C1 segment of cervical spinal cord (tissue), 14 donors: ENCODE results near the gene PAK2.
"Not testable (repeated sequence)": the region's sequence is repeated elsewhere in the genome, so short reads cannot be mapped to it uniquely, and the experiment has no call there.

ENCODE experiments used
- DNase-seq, 14 donors: peaks; one replicate each; lab custom pipeline; 2025; lab: John Stamatoyannopoulos, UW

PAK2 gene

DNA sequence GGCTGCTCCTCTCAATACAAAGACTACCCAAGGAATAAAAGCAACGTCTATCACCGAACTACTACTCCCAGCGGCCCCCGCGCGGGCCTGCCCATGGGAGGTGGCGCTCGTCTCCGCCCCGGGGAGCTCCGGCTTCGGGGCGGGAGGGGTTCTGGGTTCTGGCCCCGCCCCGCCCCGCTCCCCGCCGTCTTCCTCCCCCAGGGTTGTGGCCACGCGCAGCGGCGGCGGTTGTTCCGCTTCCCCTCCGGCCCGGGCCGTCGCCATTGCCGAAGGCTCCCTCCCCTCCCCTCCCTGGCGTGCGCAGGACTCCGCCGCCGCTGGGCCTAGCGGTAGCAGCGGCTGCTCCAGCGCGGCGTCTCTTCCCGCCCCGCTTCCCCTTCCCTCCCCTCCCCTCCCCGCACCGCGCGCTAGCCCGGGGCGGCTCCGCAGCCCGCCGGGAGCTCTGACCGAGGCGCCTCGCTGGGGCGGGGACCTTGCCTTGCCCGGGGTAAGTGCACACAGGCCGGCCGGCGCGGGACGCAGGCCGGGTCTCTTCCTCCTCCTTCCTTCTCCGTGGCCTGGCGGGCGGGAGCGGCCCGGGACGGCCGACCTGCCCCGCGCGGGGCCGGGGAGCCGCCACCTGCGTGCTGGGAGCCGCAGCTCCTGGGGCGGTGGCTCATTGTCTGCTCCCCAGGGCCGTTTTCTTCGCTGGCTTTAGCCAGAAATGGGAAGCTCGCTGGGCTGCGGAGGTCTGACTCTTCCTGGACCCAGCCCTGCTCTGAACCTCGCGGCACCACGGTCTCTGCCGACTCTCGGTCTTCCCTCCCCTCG lies at the start of gene PAK2:
PAK2 (plus strand) TSS at position 187 of the 810 bp plus-strand sequence. CDS start 42,790 bp downstream, outside the sequence.
- peak; percentile 35 to 96 (median 89) for DNase-seq

DNA sequence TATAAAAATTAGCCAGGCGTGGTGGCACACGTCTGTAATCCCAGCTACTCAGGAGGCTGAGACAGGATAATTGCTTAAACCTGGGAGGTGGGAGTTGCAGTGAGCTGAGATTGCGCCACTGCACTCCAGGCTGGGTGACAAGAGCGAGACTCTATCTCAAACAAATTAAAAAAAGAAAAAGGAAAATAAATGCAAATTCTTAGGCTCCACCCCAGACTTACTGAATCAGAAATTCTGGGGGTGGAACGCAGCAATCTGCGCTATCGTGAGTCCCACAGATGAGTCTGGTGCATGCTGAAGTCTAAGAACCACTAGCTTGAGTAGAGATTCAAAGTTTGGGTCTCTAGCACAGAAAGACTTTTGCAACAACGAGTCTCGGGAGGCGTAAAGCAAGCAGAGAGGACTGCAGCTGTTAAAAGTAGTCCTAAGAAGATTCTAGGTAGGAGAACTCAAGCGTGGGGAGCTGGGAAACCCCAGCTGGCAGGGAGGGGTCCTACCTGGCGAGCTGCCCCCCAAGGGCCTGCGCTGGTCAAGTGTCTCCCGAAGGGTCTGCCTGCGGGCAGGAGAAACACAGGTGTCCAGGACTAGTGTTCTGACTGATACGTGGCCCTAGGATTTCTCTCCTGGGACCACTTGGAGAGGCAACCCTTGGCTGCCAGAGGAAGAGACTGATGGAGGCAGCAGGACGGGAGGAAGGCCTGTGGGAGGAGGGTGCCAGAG lies 49.6 kb upstream of the PAK2 start:
- no peak for DNase-seq

DNA sequence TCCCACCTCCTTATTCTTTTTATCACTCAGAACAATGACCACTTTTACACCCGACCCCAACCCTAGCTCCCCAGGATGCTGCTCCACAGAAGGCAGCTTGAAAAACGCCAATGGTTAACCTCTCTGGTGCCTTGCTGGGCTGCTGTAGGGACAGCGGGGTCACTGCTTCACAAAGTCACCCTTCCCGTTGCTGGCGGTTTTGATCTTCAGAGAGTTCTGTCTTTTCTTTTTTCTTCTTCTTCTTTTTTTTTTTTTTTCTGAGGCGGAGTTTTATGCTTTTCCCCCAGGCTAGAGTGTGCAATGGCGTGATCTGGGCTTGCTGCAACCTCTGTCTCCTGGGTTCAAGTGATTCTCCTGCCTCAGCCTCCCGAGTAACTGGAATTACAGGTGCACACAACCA lies 48.3 kb upstream of the PAK2 start:
- DNase-seq: no peak

DNA sequence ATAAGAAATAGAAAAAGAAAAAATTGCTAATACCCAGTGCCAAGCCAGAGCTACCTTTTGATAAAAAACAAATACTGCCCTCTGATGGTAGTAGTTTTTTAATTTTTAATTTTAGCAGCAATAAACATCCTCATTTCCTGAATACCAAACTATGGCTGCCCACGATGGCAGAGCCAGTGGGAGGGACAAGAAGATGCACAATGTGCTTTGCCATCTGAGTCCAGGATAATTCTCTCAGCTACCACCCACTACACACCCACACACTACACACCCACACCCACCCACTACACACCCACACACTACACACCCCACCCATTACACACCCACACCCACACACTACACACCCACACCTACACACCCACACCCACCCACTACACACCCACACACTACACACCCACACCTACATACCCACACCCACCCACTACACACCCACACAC lies 45.4 kb upstream of the PAK2 start:
- DNase-seq: no peak

DNA sequence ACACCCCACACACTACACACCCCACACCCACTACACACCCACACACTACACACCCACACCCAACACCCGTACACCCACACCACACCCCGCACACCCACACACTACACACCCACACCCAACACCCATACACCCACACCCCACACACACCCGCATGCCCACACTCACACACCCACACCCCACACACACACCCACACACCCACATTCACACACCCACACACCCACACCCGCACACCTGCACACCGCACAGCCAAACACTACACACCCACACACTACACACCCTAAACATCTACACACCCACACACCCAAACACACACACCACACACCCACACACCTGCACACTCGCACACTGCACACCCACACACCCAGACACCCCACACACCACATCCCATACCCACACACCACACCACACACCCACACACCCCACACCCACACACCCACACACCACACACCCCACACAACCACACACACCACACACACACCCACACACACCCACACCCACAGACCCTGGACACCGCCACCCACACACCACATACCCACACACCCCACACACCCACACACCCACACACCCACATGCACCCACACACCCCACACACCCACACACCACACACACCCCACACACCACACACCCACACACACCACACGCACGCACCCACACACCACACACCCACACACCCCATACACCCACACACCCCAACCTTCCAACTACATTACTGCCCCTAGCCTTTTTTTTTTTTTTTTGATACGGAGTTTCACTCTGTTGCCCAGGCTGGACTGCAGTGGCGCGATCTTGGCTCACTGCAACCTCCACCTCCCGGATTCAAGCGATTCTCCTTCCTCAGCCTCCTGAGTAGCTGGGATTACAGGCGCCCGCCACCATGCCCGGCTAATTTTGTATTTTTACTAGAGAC lies 44.5 kb upstream of the PAK2 start:
- DNase-seq: no peak

DNA sequence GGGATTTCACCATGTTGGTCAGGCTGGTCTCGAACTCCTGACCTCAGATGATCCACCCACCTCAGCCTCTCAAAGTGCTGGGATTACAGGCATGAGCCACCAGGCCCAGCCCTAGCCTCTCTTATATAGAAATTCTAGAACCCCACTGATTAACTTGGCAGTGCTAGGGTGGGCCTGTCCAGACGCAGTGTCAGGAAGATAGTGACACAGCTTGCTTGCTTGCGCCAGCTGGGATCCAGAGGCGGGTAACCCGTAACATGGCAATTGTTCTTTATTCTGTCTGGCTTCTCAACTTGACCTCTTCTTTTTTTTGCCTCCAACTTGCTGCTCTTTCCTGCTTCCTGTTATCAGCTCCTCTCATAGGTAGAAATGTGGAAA lies 43.8 kb upstream of the PAK2 start:
- DNase-seq: no peak

DNA sequence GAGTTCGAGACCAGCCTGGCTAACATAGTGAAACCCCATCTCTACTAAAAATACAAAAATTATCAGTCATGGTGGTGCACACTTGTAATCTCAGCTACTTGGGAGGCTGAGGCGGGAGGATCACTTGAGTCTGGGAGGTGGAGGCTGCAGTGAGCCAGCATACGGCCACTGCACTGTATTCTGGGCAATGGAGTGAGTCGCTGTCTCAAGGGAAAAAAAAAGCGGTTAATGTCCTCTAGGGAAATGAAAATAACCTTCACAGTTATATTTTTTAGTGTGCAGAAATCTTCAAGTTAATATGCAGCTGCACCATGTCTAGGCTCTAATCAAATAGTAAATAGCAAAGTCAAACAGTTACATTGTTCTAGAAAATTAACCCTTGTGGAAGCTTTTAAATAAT lies 42.4 kb upstream of the PAK2 start:
- no peak for DNase-seq

DNA sequence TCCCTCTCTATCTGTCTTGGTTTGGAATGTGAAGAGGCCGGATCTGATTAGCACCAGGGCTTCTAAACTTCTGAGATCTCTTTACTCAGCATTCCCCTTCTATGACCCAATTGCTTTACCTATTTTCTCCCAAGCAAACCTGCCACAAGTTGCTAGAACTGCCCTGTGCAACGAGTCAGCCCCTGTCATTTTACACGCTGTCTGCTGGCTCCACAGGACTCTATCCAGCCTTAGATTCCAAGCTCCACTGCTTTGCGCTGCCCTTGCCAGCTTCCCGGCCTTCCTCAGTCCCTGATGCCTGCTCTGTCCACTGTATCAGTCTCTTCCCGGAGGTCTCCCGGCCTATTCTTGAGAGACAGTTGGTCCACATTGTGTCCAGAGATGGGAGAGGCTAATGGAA lies 39.9 kb upstream of the PAK2 start:
- DNase-seq: no peak

DNA sequence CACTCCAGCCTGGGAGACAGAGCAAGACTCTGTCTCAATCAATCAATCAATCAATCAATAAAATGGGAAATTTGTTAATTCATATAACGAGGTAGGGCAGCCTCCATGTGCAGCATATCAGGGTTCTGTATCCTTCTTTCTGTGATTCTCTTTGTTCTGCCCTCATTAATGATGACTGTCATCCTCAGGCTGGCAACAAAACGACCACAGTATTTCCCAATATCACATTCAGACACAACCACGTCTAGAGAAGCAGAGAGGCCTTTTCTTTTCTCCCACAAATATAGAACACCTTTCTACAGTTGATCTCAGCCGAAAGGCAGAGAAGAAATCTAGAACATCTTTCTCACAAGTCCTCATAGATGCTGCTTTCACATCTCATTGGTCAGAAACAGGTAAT lies 38.9 kb upstream of the PAK2 start:
- no peak for DNase-seq

DNA sequence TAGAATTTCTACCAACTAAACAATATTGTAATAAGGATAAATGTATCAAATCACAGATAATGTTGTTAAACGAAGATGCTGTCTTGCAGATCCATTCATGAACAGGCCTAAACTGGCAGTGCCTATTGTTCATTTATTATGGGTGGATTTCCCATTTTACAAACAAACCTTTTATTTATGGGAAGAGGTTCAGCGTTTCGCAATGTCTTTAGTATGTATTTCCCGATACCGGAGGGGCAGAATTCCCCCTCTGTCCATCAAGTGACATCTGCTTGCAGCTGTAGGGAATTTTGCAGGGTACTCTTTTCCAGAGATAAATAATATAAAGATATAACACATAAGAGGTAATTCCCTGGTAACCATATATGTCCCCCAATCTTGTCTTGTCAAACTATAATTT lies 33.3 kb upstream of the PAK2 start:
- no peak for DNase-seq

DNA sequence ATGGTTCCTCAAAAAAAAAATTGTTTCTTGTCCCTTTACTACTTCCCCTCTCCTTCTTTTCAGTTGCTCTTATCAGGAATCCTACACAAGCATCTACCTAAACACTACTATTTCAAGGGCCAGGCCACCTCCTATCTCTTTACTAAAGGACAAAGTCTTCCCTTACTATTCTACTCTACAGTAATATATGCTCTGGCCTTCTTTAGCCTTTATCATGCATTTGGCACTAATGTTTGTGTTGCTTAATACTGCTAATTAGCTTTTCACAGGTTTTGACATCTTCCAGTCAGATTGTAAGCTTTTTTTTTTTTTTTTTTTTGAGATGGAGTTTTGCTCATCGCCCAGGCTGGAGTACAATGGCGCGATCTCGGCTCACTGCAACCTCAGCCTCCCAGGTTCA lies 32.9 kb upstream of the PAK2 start:
- no peak for DNase-seq

DNA sequence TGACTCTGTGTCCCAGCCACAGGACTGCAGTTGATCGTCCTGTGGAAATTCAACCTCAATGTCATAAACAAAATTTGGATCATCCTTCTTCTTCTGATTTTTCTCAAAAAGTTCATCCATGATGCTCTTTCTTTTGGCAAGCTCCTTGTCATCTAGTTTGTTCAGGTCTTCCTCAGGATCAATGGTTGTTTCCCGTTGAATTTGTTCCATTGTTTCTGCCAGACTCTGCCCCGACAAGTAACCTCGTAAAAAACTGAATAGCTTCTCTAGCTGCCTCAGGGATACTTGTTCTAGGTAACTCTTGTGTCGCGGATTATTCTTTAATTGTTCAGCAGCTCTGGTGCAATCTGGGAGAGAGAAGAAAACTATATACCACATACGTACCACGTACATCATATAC lies 32.1 kb upstream of the PAK2 start:
- no peak for DNase-seq

DNA sequence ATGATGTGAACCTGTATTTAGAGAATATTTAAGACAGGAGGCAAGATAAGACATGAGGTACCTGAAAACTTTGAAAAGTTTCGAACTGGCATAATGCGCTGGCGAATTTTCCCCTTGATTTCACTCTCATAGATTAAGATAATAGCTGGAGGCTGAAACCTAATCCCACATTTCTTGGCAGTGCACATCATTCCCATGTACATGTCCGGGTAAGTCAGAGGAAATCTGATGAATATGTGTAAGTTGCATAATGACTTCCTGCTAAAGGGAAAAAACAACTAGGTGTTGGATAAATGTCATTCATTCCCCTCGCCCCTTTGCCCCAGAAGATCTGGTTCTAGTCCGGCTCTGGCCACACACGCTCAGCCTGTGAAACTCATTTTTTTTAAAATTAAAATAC lies 31.2 kb upstream of the PAK2 start:
- no peak for DNase-seq

DNA sequence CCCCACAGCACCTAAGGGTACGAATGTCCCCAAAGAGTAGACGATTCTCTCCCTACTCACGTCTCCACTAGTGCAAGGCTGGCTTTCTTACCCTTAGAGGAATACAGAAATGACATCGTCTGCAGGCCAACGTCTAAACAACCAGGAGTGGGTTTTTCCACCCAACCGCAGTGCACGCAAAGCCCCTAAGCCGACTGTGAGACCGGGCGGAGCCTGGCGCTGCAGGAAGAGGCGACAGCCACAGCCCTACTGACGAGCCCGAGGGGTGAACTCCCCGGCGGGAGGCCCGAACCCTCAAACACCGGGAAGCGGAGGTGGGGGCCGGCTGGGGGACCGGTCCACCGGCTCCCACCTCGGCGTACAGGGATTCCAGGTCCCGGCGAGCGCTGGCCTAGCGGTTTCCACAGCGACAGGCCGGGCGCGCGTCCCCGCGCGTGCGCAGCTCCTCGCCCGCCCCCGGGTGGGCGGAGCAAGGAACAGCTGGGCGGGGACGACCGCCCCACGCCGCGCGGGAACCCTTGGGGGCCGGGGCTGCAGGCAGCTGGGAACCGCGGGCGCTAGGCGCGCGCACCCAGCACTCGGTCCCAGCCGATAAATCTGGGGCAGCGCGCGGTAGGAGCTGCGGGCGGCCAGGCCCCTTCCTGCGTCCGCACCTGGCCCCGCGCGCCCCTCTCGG lies 27.7 kb upstream of the PAK2 start, which contains the start of the genes CEP19 and PIGX:
CEP19 (minus strand) TSS at position 413 of the 676 bp plus-strand sequence. CDS start 3,593 bp downstream, outside the sequence.
PIGX (plus strand) TSS at position 540 of the 676 bp plus-strand sequence.
- DNase-seq: peak in 13 of 14 donors; percentile 49 to 93 (median 82)

DNA sequence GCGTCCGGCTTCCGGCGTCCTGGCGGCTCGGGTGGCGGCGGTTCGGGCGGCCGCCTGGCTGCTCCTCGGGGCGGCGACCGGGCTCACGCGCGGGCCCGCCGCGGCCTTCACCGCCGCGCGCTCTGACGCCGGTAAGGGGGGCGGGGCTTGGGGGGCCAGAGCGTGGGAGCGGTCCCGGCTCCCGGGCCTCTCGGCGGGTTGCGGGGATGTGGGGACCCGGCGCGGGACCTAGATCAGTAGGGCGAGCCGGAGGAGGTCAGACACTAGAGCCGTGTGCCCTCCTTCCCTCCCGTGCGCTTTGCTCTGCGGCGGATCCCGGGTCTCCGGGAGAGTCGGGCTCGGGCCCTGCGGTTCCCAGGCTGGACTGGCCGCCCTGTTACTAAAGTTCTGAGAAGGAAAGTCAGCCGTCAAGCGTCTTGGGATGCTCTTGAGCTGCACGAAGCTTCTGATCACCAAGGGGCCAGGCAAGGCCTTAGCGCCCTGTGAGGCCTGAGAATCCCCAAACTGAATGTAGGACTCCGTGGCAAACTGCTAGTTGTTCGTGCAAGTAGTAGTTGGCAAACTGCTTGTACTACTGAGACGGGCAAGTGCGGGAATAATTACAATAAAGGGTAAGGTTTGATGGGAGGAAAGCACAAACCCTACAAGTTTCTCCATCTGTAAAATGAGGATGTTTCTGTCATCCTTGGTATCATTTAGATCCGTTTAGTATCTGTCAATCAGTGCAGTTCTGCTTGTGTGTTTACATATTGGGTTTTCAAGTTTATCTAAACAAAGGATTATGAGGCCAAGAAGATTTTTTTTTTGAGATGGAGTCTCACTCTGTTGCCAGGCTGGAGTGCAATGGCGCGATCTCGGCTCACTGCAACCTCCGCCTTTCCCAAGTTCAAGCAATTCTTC lies 26.9 kb upstream of the PAK2 start:
- peak in 8 of 14 donors; percentile 49 to 92 (median 68) for DNase-seq

DNA sequence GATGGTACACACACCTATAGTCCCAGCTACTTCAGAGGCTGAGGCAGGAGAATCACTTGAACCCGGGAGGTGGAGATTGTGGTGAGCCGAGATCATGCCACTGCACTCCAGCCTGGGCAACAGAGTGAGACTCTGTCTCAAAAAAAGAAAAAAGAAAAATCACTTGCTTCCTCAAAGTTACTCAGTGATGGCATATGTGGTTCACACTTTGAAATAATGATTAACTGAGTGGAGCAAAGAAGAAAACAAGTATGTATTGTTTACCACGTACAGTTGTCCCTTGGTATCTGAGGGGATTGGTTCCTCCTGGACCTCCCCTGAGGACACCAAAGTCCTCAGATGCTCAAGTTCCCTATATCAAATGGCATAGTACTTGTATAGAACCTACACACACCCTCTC lies 22.5 kb upstream of the PAK2 start:
- DNase-seq: not testable (repeated sequence)

DNA sequence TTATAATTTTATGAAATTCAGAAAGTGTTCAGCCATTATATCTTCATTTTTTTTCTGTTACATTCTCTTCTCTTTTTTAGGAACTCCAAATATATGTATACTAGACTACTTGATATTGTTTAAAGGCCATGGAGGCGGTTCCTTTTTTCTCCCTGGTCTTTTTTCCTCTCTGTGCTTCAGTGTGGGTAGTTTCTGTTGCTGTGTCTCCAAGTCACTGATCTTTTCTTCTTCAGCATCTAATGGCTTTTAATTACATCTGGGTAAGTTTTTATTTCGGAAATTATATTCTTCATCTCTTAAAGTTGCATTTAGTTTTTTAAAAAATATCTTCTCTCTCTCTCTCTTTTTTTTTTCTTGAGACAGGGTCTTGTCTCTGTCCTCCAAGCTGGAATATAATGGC lies 18.6 kb upstream of the PAK2 start:
- no peak for DNase-seq

DNA sequence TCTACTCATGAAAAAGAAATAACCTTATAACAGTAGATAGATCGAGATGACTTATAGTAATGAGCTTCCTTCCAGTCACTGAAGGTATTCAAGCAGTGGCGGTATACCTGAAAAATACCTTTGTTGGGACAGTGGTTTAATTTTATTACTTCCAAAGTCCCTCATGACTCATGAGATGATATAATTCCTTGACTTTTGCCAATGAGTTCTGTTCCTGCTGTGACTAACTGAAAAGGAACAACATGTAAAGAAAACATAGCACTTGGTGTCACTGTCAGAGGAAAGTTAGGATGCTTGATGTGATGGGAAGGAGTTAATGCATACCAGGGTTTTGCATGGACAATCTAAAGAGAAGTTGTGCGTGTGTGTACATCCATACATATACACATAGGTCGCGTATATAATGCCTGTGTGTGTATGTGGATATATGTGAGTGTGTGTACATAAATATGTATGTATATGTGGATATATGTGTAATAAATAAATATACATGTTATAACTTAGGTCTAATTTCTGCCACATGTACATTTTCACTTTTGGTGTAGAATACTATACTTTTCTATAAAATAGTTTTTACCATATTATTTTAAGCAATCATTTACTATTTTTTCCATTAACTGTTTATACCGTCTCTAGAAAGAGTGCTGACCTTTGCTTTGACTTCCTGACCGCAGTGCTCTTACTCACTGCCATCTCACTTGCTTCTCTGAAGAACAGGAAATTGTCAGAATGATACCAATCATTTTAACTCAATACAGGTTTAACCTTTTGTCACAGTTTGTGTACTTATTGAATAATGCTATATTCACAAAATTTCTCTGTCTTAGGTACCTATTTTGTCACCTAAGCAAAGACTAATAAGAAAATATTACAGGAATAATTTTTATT lies 12.6 kb upstream of the PAK2 start:
- DNase-seq: no peak

DNA sequence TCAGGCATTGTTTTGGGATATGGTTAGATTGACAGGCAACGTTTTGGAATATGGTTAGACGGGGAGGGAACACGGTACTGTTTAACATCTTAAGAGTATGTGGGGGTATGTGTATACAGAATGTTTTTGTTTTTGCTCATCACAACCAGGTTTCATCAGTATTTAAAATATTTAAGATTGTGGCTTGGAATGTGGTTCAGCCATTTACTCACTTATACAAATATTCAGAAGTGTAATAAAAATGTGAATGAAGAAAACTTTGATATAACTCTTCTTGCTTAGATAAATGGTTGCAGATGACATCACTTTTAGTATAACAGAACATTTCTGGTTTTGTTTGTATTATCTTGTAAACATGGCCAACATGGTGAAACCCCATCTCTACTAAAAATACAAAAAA lies 3.9 kb upstream of the PAK2 start:
- no peak for DNase-seq
